Astrocyte (in vitro differentiated cells and primary cell): ENCODE results near the gene ZNF471. TPM values are rescaled to one million over a fixed set of nuclear protein-coding genes. Genes with fewer than 3 reads are reported as not detected.

Experiments
- DNase-seq: peaks from one replicate; pipeline ENCODE4 v3.0.0-alpha.2; 2010; ENCODE audit warnings: low read depth
- FAIRE-seq: peaks from 2 replicates; lab custom pipeline; 2011; peaks lifted over from hg19 to GRCh38; lab: Jason Lieb, UNC
- H2AFZ ChIP-seq: 2 replicates; pipeline ENCODE4 v1.6.0; 2012; ENCODE audit warnings: low read depth, low read length, inconsistent platforms
- H3K27ac ChIP-seq: 2 replicates; pipeline ENCODE4 v1.5.1; 2011; ENCODE audit warnings: low read depth, low read length, inconsistent platforms
- H3K27me3 ChIP-seq: 2 replicates; pipeline ENCODE4 v1.6.0; 2011; ENCODE audit warnings: low read length, inconsistent platforms; ENCODE audit not compliant: insufficient read depth
- H3K36me3 ChIP-seq: 2 replicates; pipeline ENCODE4 v1.5.1; 2011; ENCODE audit warnings: low read length, inconsistent platforms; ENCODE audit not compliant: insufficient read depth
- H3K4me1 ChIP-seq: 2 replicates; pipeline ENCODE4 v1.5.1; 2011; ENCODE audit warnings: low read length, inconsistent platforms; ENCODE audit not compliant: insufficient read depth
- H3K4me2 ChIP-seq: 2 replicates; pipeline ENCODE4 v1.6.0; 2012; ENCODE audit warnings: low read length, inconsistent platforms
- H3K4me3 ChIP-seq: 2 replicates; pipeline ENCODE4 v1.5.1; 2011; ENCODE audit warnings: low read depth, mild to moderate bottlenecking, low read length, inconsistent platforms; ENCODE audit not compliant: insufficient read depth
- H3K79me2 ChIP-seq: 2 replicates; pipeline ENCODE4 v1.6.0; 2012; ENCODE audit warnings: mild to moderate bottlenecking, low read length, inconsistent platforms; ENCODE audit not compliant: insufficient read depth
- H3K9ac ChIP-seq: 2 replicates; pipeline ENCODE4 v1.6.0; 2012; ENCODE audit warnings: mild to moderate bottlenecking, low read length, inconsistent platforms
- H3K9me3 ChIP-seq: 2 replicates; pipeline ENCODE4 v1.5.1; 2012; ENCODE audit warnings: low read depth, mild to moderate bottlenecking, low read length, inconsistent platforms; ENCODE audit not compliant: insufficient read depth
- H4K20me1 ChIP-seq: 2 replicates; pipeline ENCODE4 v1.6.0; 2012; ENCODE audit warnings: low read length, inconsistent platforms; ENCODE audit not compliant: insufficient read depth
- H3K27ac Mint-ChIP-seq: one replicate; pipeline ENCODE4 v1.8.0; 2021; ENCODE audit warnings: mild to moderate bottlenecking, mixed read lengths; ENCODE audit not compliant: unreplicated experiment
- H3K27me3 Mint-ChIP-seq: one replicate; pipeline ENCODE4 v1.8.0; 2021; ENCODE audit warnings: low read depth, mixed read lengths; ENCODE audit not compliant: unreplicated experiment
- H3K36me3 Mint-ChIP-seq: one replicate; pipeline ENCODE4 v1.8.0; 2021; ENCODE audit warnings: low read depth, mixed read lengths; ENCODE audit not compliant: unreplicated experiment
- H3K4me1 Mint-ChIP-seq: one replicate; pipeline ENCODE4 v1.8.0; 2021; ENCODE audit warnings: low read depth, mixed read lengths; ENCODE audit not compliant: unreplicated experiment
- H3K4me3 Mint-ChIP-seq: one replicate; pipeline ENCODE4 v1.8.0; 2021; ENCODE audit warnings: mild to moderate bottlenecking, moderate library complexity, mixed read lengths; ENCODE audit not compliant: unreplicated experiment
- H3K9me3 Mint-ChIP-seq: one replicate; pipeline ENCODE4 v1.8.0; 2021; ENCODE audit warnings: mild to moderate bottlenecking, mixed read lengths; ENCODE audit not compliant: unreplicated experiment
- EZH2 ChIP-seq: IDR thresholded peaks from 2 replicates; pipeline ENCODE4 v1.6.1; 2012; ENCODE audit warnings: mild to moderate bottlenecking, low read length, inconsistent platforms; ENCODE audit not compliant: insufficient read depth
- total RNA-seq: library from RNA; stranded (reverse); gene quantifications from 2 replicates; pipeline ENCODE4 v1.2.1, GENCODE V29; 2021
- TF ChIP-seq, protein P1 (sequence below): IDR thresholded peaks from 2 replicates; pipeline ENCODE4 v1.5.1; 2011; ENCODE audit warnings: low read depth, mild to moderate bottlenecking, inconsistent platforms, low read length, moderate library complexity; ENCODE audit not compliant: insufficient read depth

ZNF471 gene
- total RNA-seq, 1 donor from 2014 or later, result 0.77 TPM

- no peak for DNase-seq
- Histone ChIP-seq H3K27me3 (no peaks in the 10 kb centered on the region), H3K4me2 (peak within 1 kb of the TSS; percentile 94), H3K4me1 (peaks cover 7% of the 10 kb centered on the region), H4K20me1 (no peaks in the 10 kb centered on the region), H3K4me3 (peak within 1 kb of the TSS; percentile 84), H3K36me3 (peaks cover 6% of the 10 kb centered on the region), H3K79me2 (peaks cover 6% of the 10 kb centered on the region), H3K9ac (peak within 1 kb of the TSS; percentile 77), H3K9me3 (peaks cover 38% of the 10 kb centered on the region), H3K27ac (peak within 1 kb of the TSS; percentile 80), H2AFZ (peak within 1 kb of the TSS; percentile 99)
- TF ChIP-seq, protein P1, sequence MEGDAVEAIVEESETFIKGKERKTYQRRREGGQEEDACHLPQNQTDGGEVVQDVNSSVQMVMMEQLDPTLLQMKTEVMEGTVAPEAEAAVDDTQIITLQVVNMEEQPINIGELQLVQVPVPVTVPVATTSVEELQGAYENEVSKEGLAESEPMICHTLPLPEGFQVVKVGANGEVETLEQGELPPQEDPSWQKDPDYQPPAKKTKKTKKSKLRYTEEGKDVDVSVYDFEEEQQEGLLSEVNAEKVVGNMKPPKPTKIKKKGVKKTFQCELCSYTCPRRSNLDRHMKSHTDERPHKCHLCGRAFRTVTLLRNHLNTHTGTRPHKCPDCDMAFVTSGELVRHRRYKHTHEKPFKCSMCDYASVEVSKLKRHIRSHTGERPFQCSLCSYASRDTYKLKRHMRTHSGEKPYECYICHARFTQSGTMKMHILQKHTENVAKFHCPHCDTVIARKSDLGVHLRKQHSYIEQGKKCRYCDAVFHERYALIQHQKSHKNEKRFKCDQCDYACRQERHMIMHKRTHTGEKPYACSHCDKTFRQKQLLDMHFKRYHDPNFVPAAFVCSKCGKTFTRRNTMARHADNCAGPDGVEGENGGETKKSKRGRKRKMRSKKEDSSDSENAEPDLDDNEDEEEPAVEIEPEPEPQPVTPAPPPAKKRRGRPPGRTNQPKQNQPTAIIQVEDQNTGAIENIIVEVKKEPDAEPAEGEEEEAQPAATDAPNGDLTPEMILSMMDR, result no peak
- TF ChIP-seq EZH2, result no peak
- Mint-ChIP-seq H3K27me3 (no peaks in the 10 kb centered on the region), H3K9me3 (peaks cover 45% of the 10 kb centered on the region), H3K36me3 (peaks cover 20% of the 10 kb centered on the region), H3K4me3 (peak within 1 kb of the TSS; percentile 88), H3K4me1 (no peaks in the 10 kb centered on the region), H3K27ac (peak within 1 kb of the TSS; percentile 58)
- no peak for FAIRE-seq
Observed at GRCh38 chr19:56538761-56539263, 31.2 kb downstream of the ZNF471 start, which contains the start of gene ZFP28. TSS of gene ZFP28 (plus strand) at chr19:56538948. CDS start at chr19:56539019, 71 bp downstream.

- Histone ChIP-seq H3K9me3 (peaks cover 19% of the 10 kb centered on the region), H3K4me1 (peaks cover 7% of the 10 kb centered on the region), H3K27ac (no peak overlapping the region), H2AFZ (no peak overlapping the region), H3K79me2 (peaks cover 6% of the 10 kb centered on the region), H3K9ac (no peak overlapping the region), H4K20me1 (no peaks in the 10 kb centered on the region), H3K27me3 (no peaks in the 10 kb centered on the region), H3K36me3 (peaks cover 18% of the 10 kb centered on the region), H3K4me2 (no peak overlapping the region), H3K4me3 (no peak overlapping the region)
- no peaks in the 10 kb centered on the region for H3K4me1 Mint-ChIP-seq
- no peak for DNase-seq
- TF ChIP-seq EZH2, result no peak
- TF ChIP-seq, protein P1, result no peak
- no peak overlapping the region for H3K4me3 Mint-ChIP-seq
- FAIRE-seq, result no peak
- no peak overlapping the region for H3K27ac Mint-ChIP-seq
- H3K9me3 Mint-ChIP-seq, result peaks cover 52% of the 10 kb centered on the region
- H3K27me3 Mint-ChIP-seq, result no peaks in the 10 kb centered on the region
- peaks cover 32% of the 10 kb centered on the region for H3K36me3 Mint-ChIP-seq
Observed at GRCh38 chr19:56543776-56544175, 36.1 kb downstream of the ZNF471 start.

GRCh38 chr19:56547535-56547934 lies 39.9 kb downstream of the ZNF471 start:
- no peaks in the 10 kb centered on the region for H3K27me3 Mint-ChIP-seq
- FAIRE-seq (no peak), DNase-seq (no peak)
- no peaks in the 10 kb centered on the region for H4K20me1 ChIP-seq
- no peaks in the 10 kb centered on the region for H3K4me1 Mint-ChIP-seq
- no peaks in the 10 kb centered on the region for H3K27me3 ChIP-seq
- peaks cover 46% of the 10 kb centered on the region for H3K9me3 Mint-ChIP-seq
- no peak overlapping the region for H3K4me3 Mint-ChIP-seq
- H2AFZ ChIP-seq, result no peak overlapping the region
- H3K9me3 ChIP-seq, result peaks cover 24% of the 10 kb centered on the region
- peaks cover 42% of the 10 kb centered on the region for H3K36me3 ChIP-seq
- H3K4me1 ChIP-seq, result no peaks in the 10 kb centered on the region
- H3K27ac Mint-ChIP-seq, result no peak overlapping the region
- H3K79me2 ChIP-seq, result no peaks in the 10 kb centered on the region
- peaks cover 28% of the 10 kb centered on the region for H3K36me3 Mint-ChIP-seq
- TF ChIP-seq, protein P1, result no peak
- TF ChIP-seq EZH2, result no peak
- no peak overlapping the region for H3K27ac ChIP-seq
- H3K4me3 ChIP-seq, result no peak overlapping the region
- H3K4me2 ChIP-seq, result no peak overlapping the region
- H3K9ac ChIP-seq, result no peak overlapping the region
